ENCODE results near the gene SYNGR2.

Gene SYNGR2

GRCh38 chr17:78206298-78206697, 37.9 kb downstream of the SYNGR2 start:
- no peaks in the 10 kb centered on the region for H3K9me3 ChIP-seq (ENCODE audit: control insufficient read depth, low read length)
- H3K36me3 ChIP-seq (ENCODE audit: control insufficient read depth, insufficient read depth, low read length) = peaks cover 4% of the 10 kb centered on the region
- H3K27ac ChIP-seq (ENCODE audit: insufficient read depth, low read depth, low read length, poor library complexity, severe bottlenecking) = no peak overlapping the region
- no peak overlapping the region for H3K4me3 ChIP-seq (ENCODE audit: insufficient read depth, low read depth, low read length)
- H3K4me1 ChIP-seq (ENCODE audit: control insufficient read depth, insufficient read depth, low read length) = no peaks in the 10 kb centered on the region
- H3K27me3 ChIP-seq (ENCODE audit: control insufficient read depth, insufficient read depth, low read length, poor library complexity, severe bottlenecking) = no peaks in the 10 kb centered on the region
- WGBS, 2 experiments = 75 to 80% methylated on average over 7 of the region's 7 CpGs

- no peak overlapping the region for H3K4me3 ChIP-seq (ENCODE audit: insufficient read depth, low read depth, low read length)
- no peaks in the 10 kb centered on the region for H3K9me3 ChIP-seq (ENCODE audit: control insufficient read depth, low read length)
- 95 to 98% methylated on average over 2 of the region's 3 CpGs for WGBS, 2 experiments
- no peaks in the 10 kb centered on the region for H3K4me1 ChIP-seq (ENCODE audit: control insufficient read depth, insufficient read depth, low read length)
- H3K27me3 ChIP-seq (ENCODE audit: control insufficient read depth, insufficient read depth, low read length, poor library complexity, severe bottlenecking) = no peaks in the 10 kb centered on the region
- no peak overlapping the region for H3K27ac ChIP-seq (ENCODE audit: insufficient read depth, low read depth, low read length, poor library complexity, severe bottlenecking)
- H3K36me3 ChIP-seq (ENCODE audit: control insufficient read depth, insufficient read depth, low read length) = no peaks in the 10 kb centered on the region
These were observed 40.1 kb downstream of the SYNGR2 start for GRCh38 chr17:78208486-78208885.

DNA sequence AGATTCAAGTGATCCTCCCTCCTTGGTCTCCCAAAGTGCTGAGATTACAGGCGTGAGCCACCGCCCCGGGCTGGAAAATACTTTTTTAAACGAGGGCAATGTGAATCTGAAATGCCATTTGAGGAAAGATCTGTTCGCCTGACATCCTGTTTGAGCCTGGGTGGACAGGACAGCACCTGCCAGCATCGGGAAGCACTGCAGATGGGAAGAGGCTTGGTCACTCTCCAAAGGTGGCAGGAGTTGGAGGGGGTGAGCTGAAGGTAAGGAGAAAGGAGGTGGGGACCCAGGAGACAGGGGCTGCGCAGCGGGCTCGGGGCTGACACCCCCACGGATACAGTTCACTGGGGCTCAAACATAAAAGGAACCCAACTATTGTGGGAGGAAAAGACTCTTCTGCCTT, 41.7 kb downstream of the SYNGR2 start:
- 87 to 92% methylated on average over 10 of the region's 10 CpGs for WGBS, 2 experiments
- no peak overlapping the region for H3K4me3 ChIP-seq (ENCODE audit: insufficient read depth, low read depth, low read length)
- H3K36me3 ChIP-seq (ENCODE audit: control insufficient read depth, insufficient read depth, low read length) = no peaks in the 10 kb centered on the region
- peaks cover under 1% of the 10 kb centered on the region for H3K4me1 ChIP-seq (ENCODE audit: control insufficient read depth, insufficient read depth, low read length)
- no peaks in the 10 kb centered on the region for H3K27me3 ChIP-seq (ENCODE audit: control insufficient read depth, insufficient read depth, low read length, poor library complexity, severe bottlenecking)
- H3K9me3 ChIP-seq (ENCODE audit: control insufficient read depth, low read length) = no peaks in the 10 kb centered on the region
- H3K27ac ChIP-seq (ENCODE audit: insufficient read depth, low read depth, low read length, poor library complexity, severe bottlenecking) = no peak overlapping the region

- H3K27me3 ChIP-seq (ENCODE audit: control insufficient read depth, insufficient read depth, low read length, poor library complexity, severe bottlenecking) = no peaks in the 10 kb centered on the region
- no peaks in the 10 kb centered on the region for H3K9me3 ChIP-seq (ENCODE audit: control insufficient read depth, low read length)
- H3K36me3 ChIP-seq (ENCODE audit: control insufficient read depth, insufficient read depth, low read length) = no peaks in the 10 kb centered on the region
- WGBS, 2 experiments = 89 to 93% methylated on average over 11 of the region's 11 CpGs
- no peak overlapping the region for H3K4me3 ChIP-seq (ENCODE audit: insufficient read depth, low read depth, low read length)
- H3K4me1 ChIP-seq (ENCODE audit: control insufficient read depth, insufficient read depth, low read length) = peaks cover 9% of the 10 kb centered on the region
- H3K27ac ChIP-seq (ENCODE audit: insufficient read depth, low read depth, low read length, poor library complexity, severe bottlenecking) = no peak overlapping the region
These were observed 42.7 kb downstream of the SYNGR2 start for GRCh38 chr17:78211032-78211431.

GRCh38 chr17:78214016-78214705, 45.8 kb downstream of the SYNGR2 start, which contains the start of gene BIRC5:
BIRC5 (plus strand) TSS chr17:78214253; CDS start chr17:78214317, 64 bp downstream.
- 0 to 1% methylated on average over 60 of the region's 60 CpGs for WGBS, 2 experiments
- no peaks in the 10 kb centered on the region for H3K9me3 ChIP-seq (ENCODE audit: control insufficient read depth, low read length)
- H3K36me3 ChIP-seq (ENCODE audit: control insufficient read depth, insufficient read depth, low read length) = peaks cover 13% of the 10 kb centered on the region
- H3K27ac ChIP-seq (ENCODE audit: insufficient read depth, low read depth, low read length, poor library complexity, severe bottlenecking) = no peak within 1 kb of the TSS
- peak within 1 kb of the TSS; percentile 78 for H3K4me3 ChIP-seq (ENCODE audit: insufficient read depth, low read depth, low read length)
- no peaks in the 10 kb centered on the region for H3K27me3 ChIP-seq (ENCODE audit: control insufficient read depth, insufficient read depth, low read length, poor library complexity, severe bottlenecking)
- peaks cover 9% of the 10 kb centered on the region for H3K4me1 ChIP-seq (ENCODE audit: control insufficient read depth, insufficient read depth, low read length)

DNA sequence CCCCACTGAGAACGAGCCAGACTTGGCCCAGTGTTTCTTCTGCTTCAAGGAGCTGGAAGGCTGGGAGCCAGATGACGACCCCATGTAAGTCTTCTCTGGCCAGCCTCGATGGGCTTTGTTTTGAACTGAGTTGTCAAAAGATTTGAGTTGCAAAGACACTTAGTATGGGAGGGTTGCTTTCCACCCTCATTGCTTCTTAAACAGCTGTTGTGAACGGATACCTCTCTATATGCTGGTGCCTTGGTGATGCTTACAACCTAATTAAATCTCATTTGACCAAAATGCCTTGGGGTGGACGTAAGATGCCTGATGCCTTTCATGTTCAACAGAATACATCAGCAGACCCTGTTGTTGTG, 46.3 kb downstream of the SYNGR2 start:
- H3K36me3 ChIP-seq (ENCODE audit: control insufficient read depth, insufficient read depth, low read length) = peaks cover 13% of the 10 kb centered on the region
- WGBS, 2 experiments = 15% methylated on average over 5 of the region's 5 CpGs
- no peaks in the 10 kb centered on the region for H3K27me3 ChIP-seq (ENCODE audit: control insufficient read depth, insufficient read depth, low read length, poor library complexity, severe bottlenecking)
- H3K4me1 ChIP-seq (ENCODE audit: control insufficient read depth, insufficient read depth, low read length) = peaks cover 14% of the 10 kb centered on the region
- H3K9me3 ChIP-seq (ENCODE audit: control insufficient read depth, low read length) = no peaks in the 10 kb centered on the region
- H3K4me3 ChIP-seq (ENCODE audit: insufficient read depth, low read depth, low read length) = peak overlapping the region; percentile 78
- no peak overlapping the region for H3K27ac ChIP-seq (ENCODE audit: insufficient read depth, low read depth, low read length, poor library complexity, severe bottlenecking)

DNA sequence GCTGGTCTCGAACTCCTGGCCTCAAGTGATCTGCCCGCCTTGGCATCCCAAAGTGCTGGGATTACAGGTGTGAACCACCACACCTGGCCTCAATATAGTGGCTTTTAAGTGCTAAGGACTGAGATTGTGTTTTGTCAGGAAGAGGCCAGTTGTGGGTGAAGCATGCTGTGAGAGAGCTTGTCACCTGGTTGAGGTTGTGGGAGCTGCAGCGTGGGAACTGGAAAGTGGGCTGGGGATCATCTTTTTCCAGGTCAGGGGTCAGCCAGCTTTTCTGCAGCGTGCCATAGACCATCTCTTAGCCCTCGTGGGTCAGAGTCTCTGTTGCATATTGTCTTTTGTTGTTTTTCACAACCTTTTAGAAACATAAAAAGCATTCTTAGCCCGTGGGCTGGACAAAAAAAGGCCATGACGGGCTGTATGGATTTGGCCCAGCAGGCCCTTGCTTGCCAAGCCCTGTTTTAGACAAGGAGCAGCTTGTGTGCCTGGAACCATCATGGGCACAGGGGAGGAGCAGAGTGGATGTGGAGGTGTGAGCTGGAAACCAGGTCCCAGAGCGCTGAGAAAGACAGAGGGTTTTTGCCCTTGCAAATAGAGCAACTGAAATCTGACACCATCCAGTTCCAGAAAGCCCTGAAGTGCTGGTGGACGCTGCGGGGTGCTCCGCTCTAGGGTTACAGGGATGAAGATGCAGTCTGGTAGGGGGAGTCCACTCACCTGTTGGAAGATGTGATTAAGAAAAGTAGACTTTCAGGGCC, 51.2 kb downstream of the SYNGR2 start:
- Histone ChIP-seq H3K36me3 (ENCODE audit: control insufficient read depth, insufficient read depth, low read length) (peaks cover 42% of the 10 kb centered on the region), H3K4me1 (ENCODE audit: control insufficient read depth, insufficient read depth, low read length) (peaks cover 15% of the 10 kb centered on the region), H3K4me3 (ENCODE audit: insufficient read depth, low read depth, low read length) (no peak overlapping the region), H3K27me3 (ENCODE audit: control insufficient read depth, insufficient read depth, low read length, poor library complexity, severe bottlenecking) (no peaks in the 10 kb centered on the region), H3K9me3 (ENCODE audit: control insufficient read depth, low read length) (no peaks in the 10 kb centered on the region), H3K27ac (ENCODE audit: insufficient read depth, low read depth, low read length, poor library complexity, severe bottlenecking) (no peak overlapping the region)
- 81 to 83% methylated on average over 11 of the region's 11 CpGs for WGBS, 2 experiments

All from ectodermal cell (in vitro differentiated cells).